CD4-positive, alpha-beta T cell treated with Interleukin-4 for 1 hour (primary cell): ENCODE results near the gene ZCWPW1.
A peak's percentile ranks its signal among the peaks of the same experiment; 100 is the strongest.
"Not testable (repeated sequence)": the region's sequence is repeated elsewhere in the genome, so short reads cannot be mapped to it uniquely, and the experiment has no call there.

Source experiments
- DNase-seq, 2 donors: peaks; one replicate each; pipeline ENCODE4 v3.0.0-alpha.2; 2020 to 2022

ZCWPW1 gene

GRCh38 chr7:100371561-100372171 lies 56.8 kb downstream of the ZCWPW1 start:
- DNase-seq, result no peak

GRCh38 chr7:100370746-100371145 lies 57.8 kb downstream of the ZCWPW1 start:
- no peak for DNase-seq

- no peak for DNase-seq
Observed at GRCh38 chr7:100370303-100370702, 58.2 kb downstream of the ZCWPW1 start.

GRCh38 chr7:100369105-100369504 lies 59.4 kb downstream of the ZCWPW1 start:
- DNase-seq, result peak; percentile 44 to 90

GRCh38 chr7:100367676-100368613 lies 60.6 kb downstream of the ZCWPW1 start:
- peak in 1 of 2 donors; percentile 64 for DNase-seq

GRCh38 chr7:100367251-100367620 lies 61.3 kb downstream of the ZCWPW1 start:
- DNase-seq, result no peak

GRCh38 chr7:100366411-100367250 lies 61.9 kb downstream of the ZCWPW1 start:
- no peak for DNase-seq

- not testable (repeated sequence) for DNase-seq
Observed at GRCh38 chr7:100365998-100366367, 62.5 kb downstream of the ZCWPW1 start.

GRCh38 chr7:100364480-100364879 lies 64.0 kb downstream of the ZCWPW1 start:
- no peak for DNase-seq

- not testable (repeated sequence) for DNase-seq
Observed at GRCh38 chr7:100363797-100364196, 64.7 kb downstream of the ZCWPW1 start.

- no peak for DNase-seq
Observed at GRCh38 chr7:100363098-100363497, 65.4 kb downstream of the ZCWPW1 start.

- no peak for DNase-seq
Observed at GRCh38 chr7:100360135-100360854, 68.2 kb downstream of the ZCWPW1 start.

- DNase-seq, result no peak
Observed at GRCh38 chr7:100358857-100359212, 69.7 kb downstream of the ZCWPW1 start.

- DNase-seq, result no peak
Observed at GRCh38 chr7:100358027-100358856, 70.3 kb downstream of the ZCWPW1 start, which contains the start of gene PILRB. Gene PILRB (plus strand): TSS chr7:100358117. CDS start chr7:100358303, 186 bp downstream.

- DNase-seq, result no peak
Observed at GRCh38 chr7:100357131-100357561, 71.4 kb downstream of the ZCWPW1 start.

- no peak for DNase-seq
Observed at GRCh38 chr7:100356416-100357068, 72.0 kb downstream of the ZCWPW1 start.

- peak; percentile 39 to 49 for DNase-seq
Observed at GRCh38 chr7:100353685-100354330, 74.7 kb downstream of the ZCWPW1 start.

GRCh38 chr7:100352984-100353684 lies 75.4 kb downstream of the ZCWPW1 start:
- DNase-seq, result no peak

GRCh38 chr7:100352230-100352781 lies 76.2 kb downstream of the ZCWPW1 start:
- not testable (repeated sequence) for DNase-seq
